H9 (cell line): Measurements from ENCODE around the gene IGSF9B. TPM values are rescaled to one million over a fixed set of nuclear protein-coding genes. Genes with fewer than 3 reads are reported as not detected.

Experiments
- DNase-seq: peaks from one replicate; pipeline ENCODE4 v3.0.0-alpha.2; 2017
- H2AFZ ChIP-seq: one replicate; pipeline ENCODE4 v1.6.1; 2013; ENCODE audit warnings: mild to moderate bottlenecking, low read length, control low read depth, moderate library complexity
- H2AK5ac ChIP-seq: 2 replicates; pipeline ENCODE4 v1.6.1; 2013; ENCODE audit warnings: low read length, control low read depth, mixed read lengths; ENCODE audit not compliant: insufficient read length
- H2BK120ac ChIP-seq: one replicate; pipeline ENCODE4 v1.6.1; 2013; ENCODE audit warnings: low read depth, mild to moderate bottlenecking, low read length, control low read depth, inconsistent platforms; ENCODE audit not compliant: poor library complexity, severe bottlenecking
- H2BK12ac ChIP-seq: 2 replicates; pipeline ENCODE4 v1.6.1; 2013; ENCODE audit warnings: low read length, control low read depth, mixed read lengths, low read depth; ENCODE audit not compliant: insufficient read length
- H2BK15ac ChIP-seq: 2 replicates; pipeline ENCODE4 v1.6.1; 2013; ENCODE audit warnings: low read depth, low read length, control low read depth
- H2BK20ac ChIP-seq: one replicate; pipeline ENCODE4 v1.6.1; 2013; ENCODE audit warnings: low read depth, mild to moderate bottlenecking, low read length, control low read depth, inconsistent platforms; ENCODE audit not compliant: poor library complexity, severe bottlenecking
- H2BK5ac ChIP-seq: 2 replicates; pipeline ENCODE4 v1.6.1; 2013; ENCODE audit warnings: low read length, control low read depth, mixed read lengths; ENCODE audit not compliant: insufficient read length
- H3K14ac ChIP-seq: 2 replicates; pipeline ENCODE4 v1.6.1; 2013; ENCODE audit warnings: low read length, control low read depth; ENCODE audit not compliant: insufficient read depth
- H3K18ac ChIP-seq: 2 replicates; pipeline ENCODE4 v1.6.1; 2013; ENCODE audit warnings: low read depth, mild to moderate bottlenecking, mixed read lengths, low read length, control low read depth; ENCODE audit not compliant: insufficient read length
- H3K23ac ChIP-seq: 2 replicates; pipeline ENCODE4 v1.6.1; 2013; ENCODE audit warnings: low read length, control low read depth, mixed read lengths, low read depth; ENCODE audit not compliant: insufficient read length
- H3K23me2 ChIP-seq: 2 replicates; pipeline ENCODE4 v1.6.1; 2013; ENCODE audit warnings: low read depth, mild to moderate bottlenecking, mixed read lengths, low read length, control low read depth; ENCODE audit not compliant: insufficient read length, poor library complexity, severe bottlenecking
- H3K27ac ChIP-seq: 2 replicates; pipeline ENCODE4 v1.5.1; 2013; ENCODE audit warnings: low read length, control low read depth, mixed read lengths, low read depth; ENCODE audit not compliant: insufficient read length
- H3K27me3 ChIP-seq: 2 replicates; pipeline ENCODE4 v1.6.1; 2013; ENCODE audit warnings: low read length, control low read depth, inconsistent platforms; ENCODE audit not compliant: insufficient read depth
- H3K4ac ChIP-seq: 2 replicates; pipeline ENCODE4 v1.6.1; 2013; ENCODE audit warnings: low read depth, mild to moderate bottlenecking, control low read depth, inconsistent platforms, low read length, moderate library complexity
- H3K4me1 ChIP-seq: 2 replicates; pipeline ENCODE4 v1.6.1; 2013; ENCODE audit warnings: low read length, control low read depth, inconsistent platforms; ENCODE audit not compliant: insufficient read depth
- H3K4me2 ChIP-seq: 2 replicates; pipeline ENCODE4 v1.6.1; 2013; ENCODE audit warnings: low read length, control low read depth, mixed read lengths; ENCODE audit not compliant: insufficient read length, insufficient read depth
- H3K56ac ChIP-seq: 2 replicates; pipeline ENCODE4 v1.6.1; 2013; ENCODE audit warnings: low read depth, mild to moderate bottlenecking, mixed read lengths, low read length, control low read depth; ENCODE audit not compliant: insufficient read length
- H3K79me1 ChIP-seq: 2 replicates; pipeline ENCODE4 v1.6.1; 2013; ENCODE audit warnings: low read depth, mild to moderate bottlenecking, moderate library complexity, low read length, control low read depth, inconsistent platforms; ENCODE audit not compliant: insufficient read depth, poor library complexity, severe bottlenecking
- H3K79me2 ChIP-seq: 2 replicates; pipeline ENCODE4 v1.6.1; 2013; ENCODE audit warnings: low read length, control low read depth, inconsistent platforms; ENCODE audit not compliant: insufficient read depth
- H3K9ac ChIP-seq: 2 replicates; pipeline ENCODE4 v1.6.1; 2013; ENCODE audit warnings: low read length, control low read depth, mixed read lengths; ENCODE audit not compliant: insufficient read length; ENCODE audit errors: extremely low read depth
- H3K9me3 ChIP-seq: one replicate; pipeline ENCODE4 v1.6.1; 2013; ENCODE audit warnings: low read depth, low read length, inconsistent platforms; ENCODE audit not compliant: control insufficient read depth
- H3T11ph ChIP-seq: one replicate; pipeline ENCODE4 v1.6.1; 2013; ENCODE audit warnings: mild to moderate bottlenecking, low read length, control low read depth, inconsistent platforms
- H4K20me1 ChIP-seq: one replicate; pipeline ENCODE4 v1.6.1; 2013; ENCODE audit not compliant: control insufficient read depth, insufficient read length, insufficient read depth
- H4K5ac ChIP-seq: 2 replicates; pipeline ENCODE4 v1.6.1; 2013; ENCODE audit warnings: low read depth, mild to moderate bottlenecking, mixed read lengths, low read length, control low read depth; ENCODE audit not compliant: insufficient read length
- H4K8ac ChIP-seq: replicated peaks from 2 replicates; pipeline ENCODE4 v1.6.1; 2013; ENCODE audit warnings: low read length, control low read depth, mixed read lengths, low read depth; ENCODE audit not compliant: insufficient read length
- H4K91ac ChIP-seq: 2 replicates; pipeline ENCODE4 v1.6.1; 2013; ENCODE audit warnings: low read depth, mild to moderate bottlenecking, moderate library complexity, mixed read lengths, low read length, control low read depth; ENCODE audit not compliant: insufficient read length
- H3K27ac Mint-ChIP-seq, 3 experiments: 2 replicates in 2 of 3; 3 replicates in 1 of 3; pipeline ENCODE4 v1.8.0; 2020 to 2021; ENCODE audit warnings: mixed read lengths in 3 of 3, mild to moderate bottlenecking in 1 of 3, moderate library complexity in 1 of 3
- H3K27me3 Mint-ChIP-seq: 2 replicates; pipeline ENCODE4 v1.8.0; 2021; ENCODE audit warnings: low read depth, mild to moderate bottlenecking, moderate library complexity, mixed read lengths
- H3K36me3 Mint-ChIP-seq, 3 experiments: 2 replicates in 2 of 3; 3 replicates in 1 of 3; pipeline ENCODE4 v1.8.0; 2020 to 2021; ENCODE audit warnings: low read depth in 3 of 3, mixed read lengths in 3 of 3; ENCODE audit not compliant: insufficient read depth in 1 of 3
- H3K4me1 Mint-ChIP-seq, 2 experiments: 2 replicates each; pipeline ENCODE4 v1.8.0; 2020; ENCODE audit warnings: mixed read lengths in 2 of 2
- H3K4me3 Mint-ChIP-seq, 2 experiments: 2 replicates in 1 of 2; 3 replicates in 1 of 2; pipeline ENCODE4 v1.8.0; 2020 to 2021; ENCODE audit warnings: mild to moderate bottlenecking in 2 of 2, mixed read lengths in 2 of 2, moderate library complexity in 1 of 2
- H3K9me3 Mint-ChIP-seq, 2 experiments: 2 replicates in 1 of 2; 3 replicates in 1 of 2; pipeline ENCODE4 v1.8.0; 2020; ENCODE audit warnings: mild to moderate bottlenecking in 2 of 2, mixed read lengths in 2 of 2, moderate library complexity in 1 of 2
- CTCF ChIP-seq: fragments of 200-600 bp; sonication (generic); conservative IDR thresholded peaks from 3 replicates; pipeline ENCODE4 v1.8.0; 2021; ENCODE audit warnings: antibody characterized with exemption, mild to moderate bottlenecking
- WGBS: extraction: QIAGEN DNeasy Blood & Tissue Kit; methylation state at CpG from one replicate; pipeline ENCODE4 v1.1.7; 2013; ENCODE audit warnings: missing lambda C conversion rate, low lambda C conversion rate, mixed read lengths; ENCODE audit not compliant: insufficient read length; ENCODE audit errors: extremely low coverage; 5-methylcytosine and 5-hydroxymethylcytosine counted together
- total RNA-seq: library from RNA; stranded (reverse); gene quantifications from 2 replicates; pipeline ENCODE4 v1.2.1, GENCODE V29; 2021

IGSF9B gene
- total RNA-seq, 1 experiment from 2014 or later = 25.7 TPM

GRCh38 chr11:133946051-133946450 lies 10.7 kb downstream of the IGSF9B start:
- no peak overlapping the region for H3K27ac ChIP-seq
- no peak overlapping the region for H4K5ac ChIP-seq
- H3T11ph ChIP-seq = no peak overlapping the region
- no peak overlapping the region for H2AFZ ChIP-seq
- H3K79me2 ChIP-seq = no peaks in the 10 kb centered on the region; the same call in 1 of the 2 replicates
- WGBS = no CpG with 5 or more reads among the region's 20 CpGs
- no peak for TF ChIP-seq CTCF
- H2BK12ac ChIP-seq = no peak overlapping the region
- no peak overlapping the region for H2BK120ac ChIP-seq
- no peak overlapping the region for H3K9ac ChIP-seq
- H3K79me1 ChIP-seq = no peaks in the 10 kb centered on the region
- H3K4me1 ChIP-seq = peaks cover 11% of the 10 kb centered on the region; the same call in 1 of the 2 replicates
- no peak overlapping the region for H3K18ac ChIP-seq
- H4K20me1 ChIP-seq = peaks cover 5% of the 10 kb centered on the region
- H3K27me3 ChIP-seq = no peaks in the 10 kb centered on the region
- H3K23me2 ChIP-seq = no peaks in the 10 kb centered on the region
- H3K14ac ChIP-seq = no peak overlapping the region; the same call in 1 of the 2 replicates
- Mint-ChIP-seq H3K36me3 (peaks cover 11 to 17% (median 17%) of the 10 kb centered on the region in 3 experiments), H3K4me3 (no peak overlapping the region), H3K27me3 (no peaks in the 10 kb centered on the region), H3K9me3 (no peaks in the 10 kb centered on the region), H3K4me1 (peaks cover 39 to 56% of the 10 kb centered on the region in 2 experiments), H3K27ac (no peak overlapping the region; a peak in 1 of 7 replicates)
- no peak overlapping the region for H3K4ac ChIP-seq
- H2BK5ac ChIP-seq = no peak overlapping the region
- H3K56ac ChIP-seq = no peak overlapping the region
- no peak overlapping the region for H2AK5ac ChIP-seq
- no peak overlapping the region for H4K8ac ChIP-seq
- no peak overlapping the region for H3K23ac ChIP-seq
- no peaks in the 10 kb centered on the region for H3K9me3 ChIP-seq
- H2BK15ac ChIP-seq = no peak overlapping the region
- no peak for DNase-seq
- no peak overlapping the region for H4K91ac ChIP-seq
- H3K4me2 ChIP-seq = no peak overlapping the region
- H2BK20ac ChIP-seq = no peak overlapping the region
